ENCODE results near the gene CAB39L.

Gene CAB39L

DNA sequence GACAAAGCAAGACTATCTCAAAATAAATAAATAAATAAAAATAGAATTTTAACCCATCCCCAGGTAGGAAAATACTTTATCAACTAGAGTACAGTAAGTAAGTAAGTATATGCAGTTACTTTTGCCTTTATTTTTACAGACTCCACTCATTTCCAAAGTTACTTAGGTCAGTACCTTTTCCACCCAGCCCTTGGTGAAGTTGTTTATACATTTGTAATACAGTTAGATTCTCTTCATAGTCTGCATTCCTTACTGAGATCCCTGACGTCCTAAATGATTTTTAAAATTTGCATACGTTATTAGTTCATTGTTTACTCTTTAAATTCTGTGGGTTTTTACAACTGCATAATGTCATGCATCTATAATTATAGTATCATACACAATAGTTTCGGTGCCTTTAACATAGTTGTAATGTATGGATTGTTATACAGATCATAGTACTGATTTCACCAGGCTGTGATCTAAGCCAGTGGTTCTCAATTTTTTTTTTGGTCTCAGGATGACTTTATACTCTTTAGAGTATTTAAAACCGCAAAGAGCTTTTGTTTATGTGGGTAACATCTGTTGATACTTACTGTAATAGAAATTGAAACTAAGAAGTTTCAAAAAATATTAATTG is 10.6 kb upstream of the CAB39L start:
- H3K79me2 ChIP-seq (ENCODE audit: insufficient read depth, low read length) = peaks cover 39% of the 10 kb centered on the region
- peak overlapping the region; percentile 46 for H3K4me2 ChIP-seq (ENCODE audit: low read depth, low read length, poor library complexity, severe bottlenecking)
- H2AFZ ChIP-seq (ENCODE audit: low read depth, low read length, severe bottlenecking) = no peak overlapping the region
- no peaks in the 10 kb centered on the region for H3K27me3 ChIP-seq (ENCODE audit: low read length)
- H3K9me2 ChIP-seq (replicated peaks; ENCODE audit: insufficient read depth, low read length) = no peaks in the 10 kb centered on the region
- peaks cover 16% of the 10 kb centered on the region; the same call in 1 of the 2 replicates for H3F3A ChIP-seq (ENCODE audit: insufficient read depth)
- H4K20me1 ChIP-seq (ENCODE audit: low read depth, low read length) = no peaks in the 10 kb centered on the region
- peak overlapping the region; percentile 46 for H3K27ac ChIP-seq (ENCODE audit: low read depth, low read length)
- H3K4me3 ChIP-seq (ENCODE audit: insufficient read depth, low read length, poor library complexity, severe bottlenecking) = no peak overlapping the region
- no peak for TF ChIP-seq EZH2phosphoT487 (conservative IDR thresholded peaks at IDR 0.05; ENCODE audit: low read length)
- TF ChIP-seq, protein P1, sequence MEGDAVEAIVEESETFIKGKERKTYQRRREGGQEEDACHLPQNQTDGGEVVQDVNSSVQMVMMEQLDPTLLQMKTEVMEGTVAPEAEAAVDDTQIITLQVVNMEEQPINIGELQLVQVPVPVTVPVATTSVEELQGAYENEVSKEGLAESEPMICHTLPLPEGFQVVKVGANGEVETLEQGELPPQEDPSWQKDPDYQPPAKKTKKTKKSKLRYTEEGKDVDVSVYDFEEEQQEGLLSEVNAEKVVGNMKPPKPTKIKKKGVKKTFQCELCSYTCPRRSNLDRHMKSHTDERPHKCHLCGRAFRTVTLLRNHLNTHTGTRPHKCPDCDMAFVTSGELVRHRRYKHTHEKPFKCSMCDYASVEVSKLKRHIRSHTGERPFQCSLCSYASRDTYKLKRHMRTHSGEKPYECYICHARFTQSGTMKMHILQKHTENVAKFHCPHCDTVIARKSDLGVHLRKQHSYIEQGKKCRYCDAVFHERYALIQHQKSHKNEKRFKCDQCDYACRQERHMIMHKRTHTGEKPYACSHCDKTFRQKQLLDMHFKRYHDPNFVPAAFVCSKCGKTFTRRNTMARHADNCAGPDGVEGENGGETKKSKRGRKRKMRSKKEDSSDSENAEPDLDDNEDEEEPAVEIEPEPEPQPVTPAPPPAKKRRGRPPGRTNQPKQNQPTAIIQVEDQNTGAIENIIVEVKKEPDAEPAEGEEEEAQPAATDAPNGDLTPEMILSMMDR (IDR thresholded peaks at IDR 0.05; ENCODE audit: insufficient read depth, low read length, poor library complexity, severe bottlenecking) = no peak
- peaks cover 6% of the 10 kb centered on the region; the same call in 1 of the 2 replicates for H3K36me3 ChIP-seq (ENCODE audit: low read length)
- no peak overlapping the region for H3K9ac ChIP-seq (ENCODE audit: low read length)
- no peaks in the 10 kb centered on the region for H3K9me3 ChIP-seq (ENCODE audit: insufficient read depth, low read length)

DNA sequence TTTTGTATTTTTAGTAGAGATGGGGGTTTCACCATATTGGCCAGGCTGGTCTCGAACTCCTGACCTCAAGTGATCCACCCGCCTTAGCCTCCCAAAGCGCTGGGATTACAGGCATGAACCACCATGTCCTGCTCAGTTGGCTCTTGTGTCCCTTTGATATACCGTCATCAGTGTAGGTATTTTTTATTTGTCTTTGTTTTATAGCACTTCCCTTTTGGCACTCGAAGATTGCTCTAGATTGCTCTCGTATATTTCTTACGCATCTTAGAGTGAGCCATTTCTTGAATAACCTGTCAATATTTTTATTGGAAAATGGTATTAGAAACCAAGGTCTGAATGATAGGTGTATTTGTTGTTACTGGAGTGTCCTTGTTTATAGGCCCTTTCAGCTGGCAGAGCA is 9.6 kb upstream of the CAB39L start:
- no peak for TF ChIP-seq EZH2phosphoT487 (conservative IDR thresholded peaks at IDR 0.05; ENCODE audit: low read length)
- TF ChIP-seq, protein P1 (IDR thresholded peaks at IDR 0.05; ENCODE audit: insufficient read depth, low read length, poor library complexity, severe bottlenecking) = no peak
- Histone ChIP-seq H3K4me3 (ENCODE audit: insufficient read depth, low read length, poor library complexity, severe bottlenecking) (no peak overlapping the region), H3F3A (ENCODE audit: insufficient read depth) (peaks cover 19% of the 10 kb centered on the region; the same call in 1 of the 2 replicates), H4K20me1 (ENCODE audit: low read depth, low read length) (no peaks in the 10 kb centered on the region), H3K9me3 (ENCODE audit: insufficient read depth, low read length) (no peaks in the 10 kb centered on the region), H3K36me3 (ENCODE audit: low read length) (peaks cover 8% of the 10 kb centered on the region; the same call in 1 of the 2 replicates), H3K9ac (ENCODE audit: low read length) (no peak overlapping the region), H3K27ac (ENCODE audit: low read depth, low read length) (no peak overlapping the region), H3K27me3 (ENCODE audit: low read length) (no peaks in the 10 kb centered on the region), H2AFZ (ENCODE audit: low read depth, low read length, severe bottlenecking) (no peak overlapping the region), H3K79me2 (ENCODE audit: insufficient read depth, low read length) (peaks cover 49% of the 10 kb centered on the region), H3K9me2 (replicated peaks; ENCODE audit: insufficient read depth, low read length) (no peaks in the 10 kb centered on the region), H3K4me2 (ENCODE audit: low read depth, low read length, poor library complexity, severe bottlenecking) (no peak overlapping the region)

DNA sequence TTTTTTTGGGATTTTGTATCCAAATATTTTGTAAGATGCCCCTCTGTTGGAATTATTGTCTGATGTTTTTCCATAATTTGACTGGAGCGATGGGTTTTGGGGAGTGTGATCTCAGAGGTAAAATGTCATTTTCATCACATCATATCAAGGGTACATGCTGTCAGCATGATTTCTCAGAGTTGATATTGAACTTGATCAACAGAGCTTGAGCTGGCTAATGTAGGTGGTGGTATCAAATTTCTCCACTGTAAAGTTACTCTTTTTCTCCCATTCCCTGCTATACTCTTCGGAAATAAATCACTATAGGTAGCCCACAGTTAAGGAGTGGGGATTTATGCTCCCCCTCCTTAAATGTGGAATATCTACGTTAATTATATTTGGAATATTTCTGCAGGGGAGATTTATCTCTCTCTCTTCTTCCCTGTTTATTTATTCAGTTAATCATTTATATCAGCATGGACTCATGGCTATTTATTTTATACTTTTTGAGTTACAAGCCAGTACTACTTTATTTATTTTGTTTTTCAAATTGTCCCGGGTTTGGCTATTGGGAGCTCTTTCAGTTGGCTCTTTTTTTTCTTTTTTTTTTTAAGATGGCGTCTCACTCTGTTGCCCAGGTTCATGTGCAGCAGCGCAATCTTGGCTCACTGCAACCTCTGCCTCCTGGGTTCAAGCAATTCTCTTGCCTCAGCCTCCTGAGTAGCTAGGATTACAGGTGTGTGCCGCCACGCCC is 9.0 kb upstream of the CAB39L start:
- no peak for TF ChIP-seq EZH2phosphoT487 (conservative IDR thresholded peaks at IDR 0.05; ENCODE audit: low read length)
- TF ChIP-seq, protein P1 (IDR thresholded peaks at IDR 0.05; ENCODE audit: insufficient read depth, low read length, poor library complexity, severe bottlenecking) = no peak
- Histone ChIP-seq H3K4me2 (ENCODE audit: low read depth, low read length, poor library complexity, severe bottlenecking) (no peak overlapping the region), H3K27me3 (ENCODE audit: low read length) (no peaks in the 10 kb centered on the region), H3K27ac (ENCODE audit: low read depth, low read length) (no peak overlapping the region), H4K20me1 (ENCODE audit: low read depth, low read length) (no peaks in the 10 kb centered on the region), H3K9me2 (replicated peaks; ENCODE audit: insufficient read depth, low read length) (no peaks in the 10 kb centered on the region), H3F3A (ENCODE audit: insufficient read depth) (peaks cover 23% of the 10 kb centered on the region; the same call in 1 of the 2 replicates), H3K79me2 (ENCODE audit: insufficient read depth, low read length) (peaks cover 54% of the 10 kb centered on the region), H3K9me3 (ENCODE audit: insufficient read depth, low read length) (no peaks in the 10 kb centered on the region), H3K4me3 (ENCODE audit: insufficient read depth, low read length, poor library complexity, severe bottlenecking) (no peak overlapping the region), H3K9ac (ENCODE audit: low read length) (no peak overlapping the region), H3K36me3 (ENCODE audit: low read length) (peaks cover 8% of the 10 kb centered on the region; the same call in 1 of the 2 replicates), H2AFZ (ENCODE audit: low read depth, low read length, severe bottlenecking) (no peak overlapping the region)
